Measurements from ENCODE around the gene ATP5F1E. TPM values are rescaled to one million over a fixed set of nuclear protein-coding genes. Genes with fewer than 3 reads are reported as not detected.

ATP5F1E gene
- total RNA-seq, 1 experiment from 2014 or later = 84.8 TPM

DNA sequence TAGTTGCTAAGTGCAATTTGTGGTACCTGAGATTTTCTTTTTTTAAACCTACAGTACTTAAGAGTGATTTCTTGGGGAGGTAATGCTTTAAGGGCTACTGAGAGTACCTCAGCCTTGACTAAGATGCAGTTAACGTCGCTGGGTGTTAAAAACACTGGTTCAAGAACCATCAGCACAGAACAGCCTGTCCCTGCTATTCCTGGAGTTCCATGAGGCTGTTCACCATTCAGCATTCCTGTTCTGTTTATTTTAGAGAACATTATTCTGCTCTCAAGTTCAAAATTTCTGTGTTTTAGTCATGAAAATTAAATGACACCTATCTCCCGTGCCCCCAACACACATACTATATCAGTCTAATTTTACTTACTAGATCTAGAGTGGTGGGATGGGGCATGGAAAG lies 12.2 kb upstream of the ATP5F1E start:
- peaks cover 33% of the 10 kb centered on the region for H3K79me2 ChIP-seq (ENCODE audit: low read depth)
- H3K27ac ChIP-seq = peak overlapping the region; percentile 97
- no peak for DNase-seq
- TF ChIP-seq, protein P1, sequence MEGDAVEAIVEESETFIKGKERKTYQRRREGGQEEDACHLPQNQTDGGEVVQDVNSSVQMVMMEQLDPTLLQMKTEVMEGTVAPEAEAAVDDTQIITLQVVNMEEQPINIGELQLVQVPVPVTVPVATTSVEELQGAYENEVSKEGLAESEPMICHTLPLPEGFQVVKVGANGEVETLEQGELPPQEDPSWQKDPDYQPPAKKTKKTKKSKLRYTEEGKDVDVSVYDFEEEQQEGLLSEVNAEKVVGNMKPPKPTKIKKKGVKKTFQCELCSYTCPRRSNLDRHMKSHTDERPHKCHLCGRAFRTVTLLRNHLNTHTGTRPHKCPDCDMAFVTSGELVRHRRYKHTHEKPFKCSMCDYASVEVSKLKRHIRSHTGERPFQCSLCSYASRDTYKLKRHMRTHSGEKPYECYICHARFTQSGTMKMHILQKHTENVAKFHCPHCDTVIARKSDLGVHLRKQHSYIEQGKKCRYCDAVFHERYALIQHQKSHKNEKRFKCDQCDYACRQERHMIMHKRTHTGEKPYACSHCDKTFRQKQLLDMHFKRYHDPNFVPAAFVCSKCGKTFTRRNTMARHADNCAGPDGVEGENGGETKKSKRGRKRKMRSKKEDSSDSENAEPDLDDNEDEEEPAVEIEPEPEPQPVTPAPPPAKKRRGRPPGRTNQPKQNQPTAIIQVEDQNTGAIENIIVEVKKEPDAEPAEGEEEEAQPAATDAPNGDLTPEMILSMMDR (conservative IDR thresholded peaks at IDR 0.05) = no peak
- TF ChIP-seq EZH2 (IDR thresholded peaks at IDR 0.05; ENCODE audit: low read depth) = no peak
- no TSS peak for BruUV-seq (replicated peaks)
- CTCF ChIA-PET = no interaction called here
- POLR2A ChIA-PET (ENCODE audit: unreplicated experiment) = interaction anchor here (0.5 to 1.0 kb wide), 2 partner anchors 12 to 48 kb away, joined by 3 to 10 read pairs; partner anchors contain the start of gene ATP5F1E
- no peaks in the 10 kb centered on the region for H3K9me2 ChIP-seq (ENCODE audit: insufficient read depth)
- H4K20me1 ChIP-seq (ENCODE audit: insufficient read depth) = peaks cover 20% of the 10 kb centered on the region
- peaks cover 83% of the 10 kb centered on the region for H3K4me1 ChIP-seq (replicated peaks; ENCODE audit: insufficient read depth)
- peaks cover 43% of the 10 kb centered on the region for H3F3A ChIP-seq (ENCODE audit: insufficient read depth, low read depth)
- H3K36me3 ChIP-seq (ENCODE audit: low read depth) = peaks cover 15% of the 10 kb centered on the region
- 0 out of 2 replicates have a peak overlapping the region, but pooled peaks have one; percentile 5 for H2AFZ ChIP-seq
- no peak overlapping the region; the same call in 1 of the 2 replicates for H3K4me3 ChIP-seq
- intact Hi-C loops (cut with micrococcal nuclease; ENCODE audit: unreplicated experiment) = loop anchor here (5.0 kb wide), 1 partner anchor 43 kb away; no protein-coding TSS in a partner anchor
- H3K9me3 ChIP-seq (ENCODE audit: insufficient read depth, low read depth) = no peaks in the 10 kb centered on the region
- H3K4me2 ChIP-seq = peak overlapping the region; percentile 73
- H3K27me3 ChIP-seq (ENCODE audit: insufficient read depth, low read depth) = no peaks in the 10 kb centered on the region

DNA sequence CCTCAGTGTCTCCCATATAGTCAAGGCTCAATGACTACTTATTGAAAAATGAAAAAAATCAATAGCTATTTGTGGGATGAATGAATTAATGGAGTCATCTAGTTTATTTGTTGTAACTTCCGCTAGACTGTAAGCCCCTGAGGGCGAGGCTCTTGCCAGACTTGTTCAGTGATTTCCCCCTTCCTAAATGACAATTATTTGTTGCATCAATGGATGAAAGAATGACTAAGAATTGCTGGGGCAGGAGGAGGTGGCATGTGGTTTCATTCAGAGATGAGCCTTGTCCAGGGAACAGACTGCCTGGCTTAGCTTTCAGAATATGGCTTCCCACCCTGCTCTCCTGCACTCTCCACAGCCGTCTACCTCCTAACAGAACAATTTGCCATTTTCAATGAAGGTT lies 11.6 kb upstream of the ATP5F1E start:
- peaks cover 39% of the 10 kb centered on the region for H3K79me2 ChIP-seq (ENCODE audit: low read depth)
- peak overlapping the region; percentile 73 for H3K4me2 ChIP-seq
- CTCF ChIA-PET = no interaction called here
- BruUV-seq (replicated peaks) = no TSS peak
- H3K36me3 ChIP-seq (ENCODE audit: low read depth) = peaks cover 18% of the 10 kb centered on the region
- peak overlapping the region; percentile 38; the same call in 1 of the 2 replicates for H3K4me3 ChIP-seq
- no peaks in the 10 kb centered on the region for H3K9me2 ChIP-seq (ENCODE audit: insufficient read depth)
- H3K9me3 ChIP-seq (ENCODE audit: insufficient read depth, low read depth) = no peaks in the 10 kb centered on the region
- intact Hi-C loops (cut with micrococcal nuclease; ENCODE audit: unreplicated experiment) = loop anchor here (2.0 to 5.0 kb wide), 2 partner anchors 44 to 155 kb away; no protein-coding TSS in a partner anchor
- no peaks in the 10 kb centered on the region for H3K27me3 ChIP-seq (ENCODE audit: insufficient read depth, low read depth)
- 0 out of 2 replicates have a peak overlapping the region, but pooled peaks have one; percentile 59 for H2AFZ ChIP-seq
- H3K27ac ChIP-seq = peak overlapping the region; percentile 97
- TF ChIP-seq, protein P1 (conservative IDR thresholded peaks at IDR 0.05) = no peak
- no peak for TF ChIP-seq EZH2 (IDR thresholded peaks at IDR 0.05; ENCODE audit: low read depth)
- peaks cover 83% of the 10 kb centered on the region for H3K4me1 ChIP-seq (replicated peaks; ENCODE audit: insufficient read depth)
- peak in 1 of 2 experiments; percentile 98 for DNase-seq
- POLR2A ChIA-PET (ENCODE audit: unreplicated experiment) = interaction anchor here (1.0 kb wide), 1 partner anchor 12 kb away, joined by 10 read pairs; the partner anchor contains the start of gene ATP5F1E
- H4K20me1 ChIP-seq (ENCODE audit: insufficient read depth) = peaks cover 21% of the 10 kb centered on the region
- peaks cover 38% of the 10 kb centered on the region for H3F3A ChIP-seq (ENCODE audit: insufficient read depth, low read depth)

DNA sequence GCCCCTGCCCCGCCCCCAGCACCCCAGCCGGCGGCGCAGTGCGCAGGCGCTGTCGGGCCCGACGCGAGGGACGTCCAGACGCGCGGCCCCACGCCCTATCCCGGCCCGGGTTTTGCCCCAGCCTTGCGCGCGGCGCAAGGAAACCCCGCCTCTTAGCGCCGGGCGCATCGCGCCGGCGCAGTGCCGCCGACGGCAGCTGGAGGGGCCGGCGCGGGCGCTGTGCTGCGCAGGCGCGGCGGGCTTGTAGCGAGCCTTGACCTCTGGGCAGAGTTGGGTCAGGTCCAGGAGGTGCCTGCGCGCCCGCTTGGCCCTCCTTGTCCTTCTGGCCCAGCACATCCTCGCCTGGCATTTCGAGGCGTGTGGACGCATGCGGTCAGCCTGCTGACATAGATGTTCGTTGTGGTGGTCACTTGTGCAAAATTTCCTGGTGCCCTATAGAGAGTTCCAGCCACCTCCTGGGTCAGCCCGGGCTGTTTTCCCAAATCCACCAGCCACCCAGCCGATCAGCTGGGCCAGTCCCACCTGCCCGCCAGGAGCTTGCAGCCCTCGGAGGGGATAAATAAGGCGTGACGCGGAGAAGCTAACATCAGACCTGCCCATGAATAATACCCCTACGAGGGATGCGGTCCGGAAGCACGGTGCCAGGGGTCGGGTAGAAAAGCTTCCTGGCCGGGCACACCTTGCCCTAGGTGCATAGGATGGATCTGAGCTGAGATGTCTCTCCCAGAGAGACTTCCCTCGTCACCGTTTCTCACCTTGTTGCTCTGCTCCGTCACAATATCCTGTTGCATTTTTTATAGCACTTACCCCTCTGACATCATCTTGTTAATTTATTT lies 10.9 kb upstream of the ATP5F1E start:
- peak; percentile 82 to 98 for DNase-seq
- H3K9me2 ChIP-seq (ENCODE audit: insufficient read depth) = no peaks in the 10 kb centered on the region
- BruUV-seq (replicated peaks) = TSS peak; percentile 62
- POLR2A ChIA-PET (ENCODE audit: unreplicated experiment) = interaction anchor here (0.5 to 1.0 kb wide), 3 partner anchors 11 to 151 kb away, joined by 3 to 10 read pairs (median 7); partner anchors contain the start of gene ATP5F1E
- no peaks in the 10 kb centered on the region for H3K27me3 ChIP-seq (ENCODE audit: insufficient read depth, low read depth)
- no peak for TF ChIP-seq EZH2 (IDR thresholded peaks at IDR 0.05; ENCODE audit: low read depth)
- TF ChIP-seq, protein P1 (conservative IDR thresholded peaks at IDR 0.05) = no peak
- H2AFZ ChIP-seq = peak overlapping the region; percentile 76
- H3K4me3 ChIP-seq = peak overlapping the region; percentile 90
- H3F3A ChIP-seq (ENCODE audit: insufficient read depth, low read depth) = peaks cover 37% of the 10 kb centered on the region
- H3K79me2 ChIP-seq (ENCODE audit: low read depth) = peaks cover 46% of the 10 kb centered on the region
- H3K4me2 ChIP-seq = peak overlapping the region; percentile 82
- H3K27ac ChIP-seq = peak overlapping the region; percentile 97
- peaks cover 81% of the 10 kb centered on the region for H3K4me1 ChIP-seq (replicated peaks; ENCODE audit: insufficient read depth)
- no peaks in the 10 kb centered on the region for H3K9me3 ChIP-seq (ENCODE audit: insufficient read depth, low read depth)
- intact Hi-C loops (cut with micrococcal nuclease; ENCODE audit: unreplicated experiment) = loop anchor here (2.0 to 5.0 kb wide), 2 partner anchors 44 to 154 kb away; no protein-coding TSS in a partner anchor
- H4K20me1 ChIP-seq (ENCODE audit: insufficient read depth) = peaks cover 25% of the 10 kb centered on the region
- peaks cover 25% of the 10 kb centered on the region for H3K36me3 ChIP-seq (ENCODE audit: low read depth)
- CTCF ChIA-PET = no interaction called here

All from PC-9 (cell line).